ENCODE data around the gene ACR. TPM values are rescaled to one million over a fixed set of nuclear protein-coding genes. Genes with fewer than 3 reads are reported as not detected.
A peak's percentile ranks its signal among the peaks of the same experiment; 100 is the strongest.

Gene ACR
- total and polyA plus RNA-seq, 8 donors: 0.34 to 0.92 (median 0.40) TPM; not detected in 5

DNA sequence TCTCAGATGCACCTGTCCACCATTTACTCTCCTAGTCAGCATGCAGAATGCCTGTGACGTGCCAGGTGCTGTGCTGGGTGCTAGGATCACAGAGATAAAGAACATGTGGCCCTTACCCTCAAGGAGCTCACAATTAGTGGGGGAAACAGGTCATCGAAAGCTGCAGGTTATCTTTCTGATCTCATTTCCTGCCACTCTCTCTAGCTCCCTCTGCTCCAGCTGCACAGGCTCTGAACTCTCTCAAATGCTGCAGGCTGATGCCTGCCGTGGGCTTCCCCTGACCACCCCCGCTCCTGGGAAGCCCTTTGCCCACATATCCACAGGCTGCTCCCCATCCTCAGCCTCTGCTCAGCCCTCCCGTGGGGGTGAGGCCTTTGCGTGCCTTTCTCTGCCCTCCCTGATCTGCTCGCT is 35.7 kb upstream of the ACR start:
- H3K27me3 ChIP-seq: no peaks in the 10 kb centered on the region
- TF ChIP-seq, protein P1, sequence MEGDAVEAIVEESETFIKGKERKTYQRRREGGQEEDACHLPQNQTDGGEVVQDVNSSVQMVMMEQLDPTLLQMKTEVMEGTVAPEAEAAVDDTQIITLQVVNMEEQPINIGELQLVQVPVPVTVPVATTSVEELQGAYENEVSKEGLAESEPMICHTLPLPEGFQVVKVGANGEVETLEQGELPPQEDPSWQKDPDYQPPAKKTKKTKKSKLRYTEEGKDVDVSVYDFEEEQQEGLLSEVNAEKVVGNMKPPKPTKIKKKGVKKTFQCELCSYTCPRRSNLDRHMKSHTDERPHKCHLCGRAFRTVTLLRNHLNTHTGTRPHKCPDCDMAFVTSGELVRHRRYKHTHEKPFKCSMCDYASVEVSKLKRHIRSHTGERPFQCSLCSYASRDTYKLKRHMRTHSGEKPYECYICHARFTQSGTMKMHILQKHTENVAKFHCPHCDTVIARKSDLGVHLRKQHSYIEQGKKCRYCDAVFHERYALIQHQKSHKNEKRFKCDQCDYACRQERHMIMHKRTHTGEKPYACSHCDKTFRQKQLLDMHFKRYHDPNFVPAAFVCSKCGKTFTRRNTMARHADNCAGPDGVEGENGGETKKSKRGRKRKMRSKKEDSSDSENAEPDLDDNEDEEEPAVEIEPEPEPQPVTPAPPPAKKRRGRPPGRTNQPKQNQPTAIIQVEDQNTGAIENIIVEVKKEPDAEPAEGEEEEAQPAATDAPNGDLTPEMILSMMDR (IDR thresholded peaks at IDR 0.05): no peak
- intact Hi-C loops (cut with DNase I): no loop called here
- FAIRE-seq (no peak), ATAC-seq (no peak), DNase-seq (peak in 1 of 6 donors; percentile 18)
- no peak overlapping the region for H3K4me3 ChIP-seq
- H3K4me1 ChIP-seq: no peaks in the 10 kb centered on the region
- WGBS, 2 donors: 72 to 73% methylated on average over 7 of the region's 7 CpGs
- H3K36me3 ChIP-seq: no peaks in the 10 kb centered on the region
- H3K27ac ChIP-seq: no peak overlapping the region
- no peaks in the 10 kb centered on the region for H3K9me3 ChIP-seq

DNA sequence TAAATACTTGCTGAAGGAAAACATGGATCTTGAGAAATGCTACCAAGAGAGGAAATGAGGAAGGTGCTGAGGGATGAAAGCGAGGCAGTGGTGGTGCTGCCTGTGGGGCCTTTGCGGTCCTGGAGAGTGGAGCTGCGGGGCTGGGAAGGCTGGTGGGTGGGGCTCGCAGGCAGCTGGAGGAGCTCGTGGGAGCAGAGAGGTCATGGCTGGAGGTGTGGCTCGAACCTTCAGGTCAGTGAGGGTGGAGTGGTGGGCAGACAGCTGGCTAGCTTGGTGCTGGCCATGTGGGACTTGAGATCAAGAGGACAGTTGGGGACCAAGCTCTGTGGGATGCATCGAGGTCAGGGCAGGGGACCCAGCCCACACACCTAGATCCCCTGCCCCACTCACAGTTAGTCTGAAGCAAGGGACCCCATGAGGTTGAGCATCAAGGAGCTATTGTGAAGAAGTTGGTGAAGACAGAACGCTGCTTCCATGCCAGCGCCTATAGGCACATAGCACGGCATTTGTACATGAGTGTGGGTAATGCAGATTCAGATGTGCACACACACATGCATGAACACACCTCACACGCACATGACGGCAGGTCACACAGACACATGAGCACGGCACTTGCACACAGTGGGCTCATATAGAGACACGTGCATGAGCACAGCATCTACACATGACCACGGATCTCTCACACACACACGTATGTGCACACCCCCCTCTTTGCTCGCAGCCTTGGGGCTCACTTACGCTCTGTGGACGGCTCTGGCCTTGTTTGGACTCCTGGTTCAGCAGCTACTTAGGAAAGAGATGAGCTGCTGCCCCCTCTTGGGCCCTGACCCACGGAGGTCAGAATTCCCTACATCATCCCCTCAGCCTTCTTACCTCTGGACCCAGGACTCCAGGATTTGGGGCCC is 34.9 kb upstream of the ACR start:
- H3K9me3 ChIP-seq: no peaks in the 10 kb centered on the region
- whole genome bisulfite sequencing, 2 donors: 85 to 88% methylated on average over 20 of the region's 20 CpGs
- no peak for FAIRE-seq
- intact Hi-C loops (cut with DNase I): no loop called here
- no peak for ATAC-seq
- no peaks in the 10 kb centered on the region for H3K27me3 ChIP-seq
- no peaks in the 10 kb centered on the region for H3K4me1 ChIP-seq
- H3K27ac ChIP-seq: no peak overlapping the region
- TF ChIP-seq, protein P1 (IDR thresholded peaks at IDR 0.05): no peak
- H3K36me3 ChIP-seq: no peaks in the 10 kb centered on the region
- peak in 1 of 6 donors; percentile 40 for DNase-seq
- no peak overlapping the region for H3K4me3 ChIP-seq

DNA sequence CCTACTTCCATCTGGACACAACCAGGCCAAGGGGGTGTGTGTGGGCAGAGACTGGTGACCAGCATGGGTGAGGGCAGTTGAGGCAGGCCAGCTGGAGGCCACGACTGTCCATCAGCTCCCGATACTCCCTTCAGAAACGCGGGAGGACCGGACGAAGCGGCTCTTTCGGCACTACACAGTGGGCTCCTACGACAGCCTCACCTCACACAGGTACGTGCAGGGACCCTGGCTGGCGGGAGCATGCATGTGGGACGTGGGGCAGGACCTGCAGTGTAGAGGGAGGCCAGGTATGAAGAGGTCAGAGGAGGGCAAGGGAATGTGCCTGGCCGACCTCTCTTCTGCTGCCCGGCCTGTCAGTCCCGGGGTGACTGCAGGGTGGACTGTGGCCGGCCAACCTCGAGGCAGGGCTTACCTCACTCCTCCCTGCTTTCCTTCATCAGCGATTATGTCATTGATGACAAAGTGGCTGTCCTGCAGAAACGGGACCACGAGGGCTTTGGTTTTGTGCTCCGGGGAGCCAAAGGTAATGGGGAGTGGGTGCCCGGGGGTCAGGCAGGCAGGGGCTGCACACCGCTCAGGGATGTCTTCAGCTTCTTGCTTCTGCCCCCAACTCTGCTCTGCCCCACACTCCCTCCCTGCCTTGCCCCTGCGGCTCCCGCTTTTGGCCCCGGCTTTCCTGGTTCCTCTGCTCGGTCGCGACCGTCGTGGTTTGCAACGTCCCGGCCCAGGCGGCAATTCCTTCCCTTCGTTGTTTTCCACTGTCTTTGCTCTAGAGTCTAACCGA is 34.1 kb upstream of the ACR start:
- DNase-seq (peak in 2 of 6 donors; percentile 47 to 57), FAIRE-seq (no peak)

DNA sequence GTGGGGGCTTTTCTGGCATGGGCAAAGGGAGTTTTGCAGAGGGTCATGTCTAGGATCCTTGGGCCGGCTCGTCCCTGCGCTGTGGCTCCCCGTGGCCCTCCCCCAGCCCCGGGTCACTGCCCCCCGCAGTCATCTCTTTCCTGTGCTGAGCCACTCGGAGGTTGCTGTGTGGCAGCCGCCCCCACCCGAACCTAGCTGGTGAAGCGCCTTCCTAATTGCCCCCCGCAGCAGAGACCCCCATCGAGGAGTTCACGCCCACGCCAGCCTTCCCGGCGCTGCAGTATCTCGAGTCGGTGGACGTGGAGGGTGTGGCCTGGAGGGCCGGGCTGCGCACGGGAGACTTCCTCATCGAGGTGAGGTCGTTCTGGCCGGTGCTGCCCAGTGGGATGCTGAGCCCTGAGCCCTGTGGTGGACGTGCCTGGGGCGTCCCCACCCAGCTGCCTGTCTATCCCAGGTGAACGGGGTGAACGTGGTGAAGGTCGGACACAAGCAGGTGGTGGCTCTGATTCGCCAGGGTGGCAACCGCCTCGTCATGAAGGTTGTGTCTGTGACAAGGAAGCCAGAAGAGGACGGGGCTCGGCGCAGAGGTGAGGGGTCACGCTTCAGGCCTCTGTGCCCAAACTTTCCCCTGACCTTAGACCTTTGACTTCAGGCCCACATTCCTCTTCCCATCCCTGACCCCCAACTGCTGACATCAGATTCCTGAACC is 33.3 kb upstream of the ACR start:
- H3K36me3 ChIP-seq: no peaks in the 10 kb centered on the region
- H3K9me3 ChIP-seq: no peaks in the 10 kb centered on the region
- H3K4me1 ChIP-seq: no peaks in the 10 kb centered on the region
- no peak overlapping the region for H3K4me3 ChIP-seq
- intact Hi-C loops (cut with DNase I): no loop called here
- FAIRE-seq (no peak), ATAC-seq (no peak), DNase-seq (peak in 3 of 6 donors; percentile 23 to 65 (median 53))
- no peaks in the 10 kb centered on the region for H3K27me3 ChIP-seq
- TF ChIP-seq, protein P1 (IDR thresholded peaks at IDR 0.05): no peak
- 89 to 93% methylated on average over 37 of the region's 37 CpGs for WGBS, 2 donors
- no peak overlapping the region for H3K27ac ChIP-seq

More for the DNA sequence above, 34.1 kb upstream of the ACR start:
- Histone ChIP-seq H3K4me3 (no peak overlapping the region), H3K4me1 (no peaks in the 10 kb centered on the region), H3K9me3 (no peaks in the 10 kb centered on the region), H3K27ac (no peak overlapping the region), H3K36me3 (no peaks in the 10 kb centered on the region), H3K27me3 (no peaks in the 10 kb centered on the region)
- TF ChIP-seq, protein P1 (IDR thresholded peaks at IDR 0.05): no peak
- intact Hi-C loops (cut with DNase I): no loop called here
- WGBS, 2 donors: 87% methylated on average over 36 of the region's 36 CpGs
- ATAC-seq: no peak
